ENCODE results near the gene EXOC6B.

EXOC6B gene

DNA sequence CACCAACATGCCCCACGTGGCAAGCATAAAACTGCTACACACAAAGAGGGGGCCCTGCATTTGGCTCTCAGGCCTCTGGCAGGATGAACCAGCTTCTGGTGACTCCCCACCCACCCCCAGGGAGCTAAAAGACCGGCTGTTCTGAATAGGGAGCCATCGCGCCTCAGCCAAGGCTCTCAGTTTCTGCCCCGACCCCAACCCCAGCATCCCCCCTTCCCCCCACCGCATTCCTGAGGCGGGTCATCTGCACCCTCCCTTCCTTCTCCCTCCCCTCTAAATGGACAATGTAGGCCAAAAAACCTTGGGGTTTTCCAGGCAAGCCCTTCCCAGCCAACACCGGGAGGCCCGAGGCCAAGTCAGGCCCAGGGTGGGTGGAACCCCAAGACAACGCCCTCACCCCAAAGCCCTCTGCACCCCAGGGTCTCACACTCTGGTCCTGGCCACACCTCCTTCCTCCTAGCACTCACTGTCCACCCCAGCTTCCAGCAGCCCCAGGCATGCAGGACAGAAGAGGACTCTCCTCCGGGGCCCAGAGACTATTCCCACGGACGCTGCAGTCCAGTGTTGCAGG, 683.9 kb downstream of the EXOC6B start:
- no peak overlapping the region for H3K27ac ChIP-seq (ENCODE audit: low read length)
- H3K9me3 ChIP-seq (ENCODE audit: control insufficient read depth, low read depth, low read length): no peaks in the 10 kb centered on the region
- H3K4me3 ChIP-seq (ENCODE audit: low read length): no peak overlapping the region
- no peak overlapping the region for H3K9ac ChIP-seq (ENCODE audit: low read length)
- no peaks in the 10 kb centered on the region for H3K36me3 ChIP-seq (ENCODE audit: control insufficient read depth, low read depth, low read length)
- peaks cover 71% of the 10 kb centered on the region for H3K27me3 ChIP-seq (ENCODE audit: control insufficient read depth, insufficient read depth, low read length)
- H3K4me1 ChIP-seq (ENCODE audit: control insufficient read depth, low read depth, low read length): peaks cover 26% of the 10 kb centered on the region

DNA sequence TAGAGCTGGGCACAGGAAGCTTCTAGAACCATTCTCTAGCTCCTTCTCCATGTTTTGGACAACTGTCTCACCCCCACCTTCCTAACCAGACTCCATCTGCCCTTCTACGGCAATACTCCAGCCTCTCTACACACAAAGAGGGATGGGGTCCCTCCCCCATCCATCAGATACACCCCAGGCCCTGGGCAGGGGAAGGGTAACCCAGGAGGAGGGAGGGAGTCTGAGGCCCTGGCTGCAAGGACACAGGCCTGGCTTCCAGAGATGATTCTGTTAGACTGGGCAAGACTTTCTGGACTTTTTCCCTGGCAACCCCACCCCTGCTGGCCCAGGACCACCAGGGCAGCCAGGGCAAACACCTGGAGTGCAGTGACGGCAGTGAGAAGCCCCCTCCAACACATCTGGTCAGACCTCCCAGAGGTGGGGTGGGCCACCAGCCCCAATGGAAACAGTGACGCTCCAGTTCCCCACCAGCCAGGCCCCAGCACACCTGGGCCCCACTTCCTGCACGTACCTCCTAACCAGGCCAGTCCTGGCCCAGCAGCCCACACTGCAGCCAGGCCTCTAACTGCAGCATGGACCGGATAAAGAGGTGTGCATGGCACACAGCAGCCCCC, 684.7 kb downstream of the EXOC6B start:
- H3K4me3 ChIP-seq (ENCODE audit: low read length): no peak overlapping the region
- no peaks in the 10 kb centered on the region for H3K36me3 ChIP-seq (ENCODE audit: control insufficient read depth, low read depth, low read length)
- peaks cover 18% of the 10 kb centered on the region for H3K4me1 ChIP-seq (ENCODE audit: control insufficient read depth, low read depth, low read length)
- peaks cover 62% of the 10 kb centered on the region for H3K27me3 ChIP-seq (ENCODE audit: control insufficient read depth, insufficient read depth, low read length)
- H3K27ac ChIP-seq (ENCODE audit: low read length): no peak overlapping the region
- no peak overlapping the region for H3K9ac ChIP-seq (ENCODE audit: low read length)
- no peaks in the 10 kb centered on the region for H3K9me3 ChIP-seq (ENCODE audit: control insufficient read depth, low read depth, low read length)

DNA sequence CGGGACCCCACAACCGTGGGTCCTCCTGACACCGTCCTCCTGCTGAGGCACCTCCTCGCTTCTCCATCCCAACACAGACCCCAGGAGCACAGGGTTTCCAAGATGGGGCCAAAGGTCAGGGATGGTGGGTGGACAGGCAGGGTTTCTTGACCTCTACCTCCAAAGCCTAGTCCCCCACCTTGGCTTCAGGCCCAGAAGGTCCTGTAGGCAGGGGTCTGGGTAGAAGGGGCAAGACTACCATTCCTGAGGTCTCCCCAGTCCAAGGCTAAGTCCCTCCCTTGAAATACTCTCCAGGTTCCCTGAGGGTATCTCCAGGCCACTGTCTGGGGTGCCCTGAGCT, 685.2 kb downstream of the EXOC6B start:
- H3K4me3 ChIP-seq (ENCODE audit: low read length): no peak overlapping the region
- H3K4me1 ChIP-seq (ENCODE audit: control insufficient read depth, low read depth, low read length): peaks cover 13% of the 10 kb centered on the region
- peaks cover 57% of the 10 kb centered on the region for H3K27me3 ChIP-seq (ENCODE audit: control insufficient read depth, insufficient read depth, low read length)
- no peaks in the 10 kb centered on the region for H3K36me3 ChIP-seq (ENCODE audit: control insufficient read depth, low read depth, low read length)
- no peaks in the 10 kb centered on the region for H3K9me3 ChIP-seq (ENCODE audit: control insufficient read depth, low read depth, low read length)
- no peak overlapping the region for H3K9ac ChIP-seq (ENCODE audit: low read length)
- no peak overlapping the region for H3K27ac ChIP-seq (ENCODE audit: low read length)

DNA sequence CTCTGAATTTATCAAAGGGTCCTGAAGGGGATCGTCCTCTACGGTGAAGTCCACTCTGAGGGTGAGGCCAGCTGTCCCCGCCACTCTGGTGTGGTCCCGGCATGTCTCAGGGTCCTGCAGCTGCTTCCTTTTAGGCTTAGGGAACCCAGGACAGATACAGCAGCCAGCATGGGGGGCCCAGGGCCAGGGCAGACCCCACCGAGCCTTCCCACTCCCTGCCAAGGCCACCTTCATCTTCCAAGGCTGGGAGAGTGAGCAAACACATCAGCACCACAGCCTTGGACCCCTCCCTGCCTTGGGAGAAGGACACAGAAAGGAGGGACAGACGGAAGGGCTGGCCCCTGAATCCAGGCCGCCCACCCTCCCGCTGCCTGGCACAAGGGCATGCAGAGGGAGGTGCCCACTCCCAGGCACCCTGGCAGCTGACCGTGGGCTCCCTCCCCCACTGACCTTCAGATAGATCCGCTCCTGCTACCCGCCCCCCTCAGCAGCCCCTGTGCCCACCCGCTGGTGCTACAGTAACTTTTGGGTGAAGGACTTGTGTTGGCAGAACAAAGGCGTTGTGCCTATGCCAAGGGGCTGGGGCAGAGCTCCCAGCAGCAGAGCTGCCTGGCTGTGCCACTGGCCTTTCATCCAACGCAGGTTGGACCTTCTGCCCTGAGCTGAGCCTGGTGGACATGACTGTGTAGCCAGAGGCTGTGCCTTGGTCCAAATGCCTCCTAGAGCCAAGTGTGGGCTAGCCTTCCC, 685.8 kb downstream of the EXOC6B start:
- Histone ChIP-seq H3K4me1 (ENCODE audit: control insufficient read depth, low read depth, low read length) (peaks cover 13% of the 10 kb centered on the region), H3K9me3 (ENCODE audit: control insufficient read depth, low read depth, low read length) (no peaks in the 10 kb centered on the region), H3K27ac (ENCODE audit: low read length) (no peak overlapping the region), H3K4me3 (ENCODE audit: low read length) (no peak overlapping the region), H3K27me3 (ENCODE audit: control insufficient read depth, insufficient read depth, low read length) (peaks cover 51% of the 10 kb centered on the region), H3K9ac (ENCODE audit: low read length) (no peak overlapping the region), H3K36me3 (ENCODE audit: control insufficient read depth, low read depth, low read length) (no peaks in the 10 kb centered on the region)

DNA sequence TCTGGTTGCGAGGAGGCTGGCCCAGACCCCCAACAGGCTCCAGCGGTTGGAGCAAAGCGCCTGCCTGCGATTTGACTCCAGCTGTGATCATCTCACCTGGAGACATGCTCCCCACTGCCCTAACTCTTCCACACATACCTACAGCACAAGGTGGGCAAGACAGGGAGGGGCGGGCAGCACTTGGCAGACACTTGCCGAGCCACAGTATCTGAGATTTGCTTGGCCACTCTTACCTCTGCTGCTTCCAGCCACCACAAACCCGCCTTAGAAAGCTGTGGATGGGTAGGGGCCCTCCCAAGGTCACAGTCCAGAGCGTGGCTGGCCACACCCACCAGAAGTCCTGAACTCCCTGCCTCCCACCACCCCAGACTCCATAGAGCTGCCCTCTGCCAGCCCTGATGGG, 686.4 kb downstream of the EXOC6B start:
- peaks cover 46% of the 10 kb centered on the region for H3K27me3 ChIP-seq (ENCODE audit: control insufficient read depth, insufficient read depth, low read length)
- no peaks in the 10 kb centered on the region for H3K36me3 ChIP-seq (ENCODE audit: control insufficient read depth, low read depth, low read length)
- H3K9ac ChIP-seq (ENCODE audit: low read length): no peak overlapping the region
- no peaks in the 10 kb centered on the region for H3K9me3 ChIP-seq (ENCODE audit: control insufficient read depth, low read depth, low read length)
- peaks cover 13% of the 10 kb centered on the region for H3K4me1 ChIP-seq (ENCODE audit: control insufficient read depth, low read depth, low read length)
- H3K4me3 ChIP-seq (ENCODE audit: low read length): no peak overlapping the region
- H3K27ac ChIP-seq (ENCODE audit: low read length): no peak overlapping the region

DNA sequence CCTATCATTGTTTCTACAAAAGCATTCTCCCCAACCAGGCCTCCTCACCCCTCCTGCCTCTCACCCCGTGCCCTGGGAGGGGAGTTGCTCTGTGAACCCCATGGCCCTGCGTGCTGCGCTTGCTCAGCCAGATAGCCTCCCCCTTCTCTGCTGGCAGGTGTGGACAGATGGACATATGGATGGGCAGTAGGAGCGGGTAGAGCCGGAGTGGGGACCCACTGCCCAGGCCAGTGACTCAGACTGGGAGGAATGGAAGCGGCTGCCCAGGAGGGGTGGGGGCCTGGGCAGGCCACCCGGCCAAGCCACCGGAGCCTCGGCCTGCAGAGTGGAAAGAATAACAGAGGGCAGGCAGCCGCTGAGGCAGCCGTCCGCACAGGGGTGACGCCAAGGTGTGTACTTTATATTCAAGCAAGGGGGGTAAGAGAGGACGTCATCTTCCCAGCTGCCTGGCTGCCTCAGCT, 686.9 kb downstream of the EXOC6B start:
- Histone ChIP-seq H3K36me3 (ENCODE audit: control insufficient read depth, low read depth, low read length) (no peaks in the 10 kb centered on the region), H3K27me3 (ENCODE audit: control insufficient read depth, insufficient read depth, low read length) (peaks cover 41% of the 10 kb centered on the region), H3K27ac (ENCODE audit: low read length) (no peak overlapping the region), H3K9me3 (ENCODE audit: control insufficient read depth, low read depth, low read length) (no peaks in the 10 kb centered on the region), H3K4me1 (ENCODE audit: control insufficient read depth, low read depth, low read length) (peaks cover 11% of the 10 kb centered on the region), H3K4me3 (ENCODE audit: low read length) (no peak overlapping the region), H3K9ac (ENCODE audit: low read length) (no peak overlapping the region)

DNA sequence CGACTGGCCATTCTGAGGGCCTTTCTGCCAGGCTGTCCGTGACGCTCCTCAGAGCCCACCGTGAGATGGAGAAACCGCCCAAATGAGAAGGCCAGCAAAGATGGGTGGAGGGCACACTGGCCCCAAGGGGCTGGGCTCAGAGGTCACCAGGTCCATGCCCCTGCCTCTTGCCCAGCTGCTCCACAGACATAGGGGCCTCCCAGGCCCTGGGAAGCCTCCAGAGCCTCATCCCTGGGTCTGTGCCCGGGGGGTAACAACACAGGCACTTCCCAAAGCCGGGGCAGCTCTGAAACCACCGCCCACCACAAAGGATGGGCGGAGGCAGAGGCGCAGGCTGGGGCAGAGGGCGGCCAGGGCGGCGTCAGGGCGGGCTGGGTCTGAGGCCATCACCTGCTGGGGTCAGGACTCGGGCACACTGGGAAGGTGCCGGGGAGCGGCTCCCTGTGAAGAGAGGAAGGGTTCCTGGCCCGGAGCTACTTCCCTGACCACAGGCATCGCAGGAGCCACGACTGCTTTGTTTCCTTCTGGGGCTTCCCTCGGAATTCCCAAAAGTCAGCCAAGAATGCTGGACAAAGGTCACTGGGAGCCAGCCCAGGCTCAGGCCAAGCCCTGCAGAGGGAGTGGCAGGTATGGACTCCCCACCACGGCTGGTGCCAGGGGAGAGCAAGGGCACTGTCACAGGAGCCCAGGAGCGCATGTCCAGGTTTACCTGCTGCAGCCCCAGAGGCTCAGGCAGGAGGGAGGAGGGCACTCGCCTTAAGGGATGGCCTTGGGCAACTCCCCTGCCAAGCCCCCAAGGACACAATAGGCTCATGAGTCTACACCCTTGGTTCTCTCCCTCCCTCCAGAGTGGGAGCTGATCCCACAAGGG, 687.6 kb downstream of the EXOC6B start:
- Histone ChIP-seq H3K9ac (ENCODE audit: low read length) (no peak overlapping the region), H3K4me3 (ENCODE audit: low read length) (no peak overlapping the region), H3K36me3 (ENCODE audit: control insufficient read depth, low read depth, low read length) (no peaks in the 10 kb centered on the region), H3K9me3 (ENCODE audit: control insufficient read depth, low read depth, low read length) (no peaks in the 10 kb centered on the region), H3K4me1 (ENCODE audit: control insufficient read depth, low read depth, low read length) (peaks cover 6% of the 10 kb centered on the region), H3K27me3 (ENCODE audit: control insufficient read depth, insufficient read depth, low read length) (peaks cover 34% of the 10 kb centered on the region), H3K27ac (ENCODE audit: low read length) (no peak overlapping the region)

DNA sequence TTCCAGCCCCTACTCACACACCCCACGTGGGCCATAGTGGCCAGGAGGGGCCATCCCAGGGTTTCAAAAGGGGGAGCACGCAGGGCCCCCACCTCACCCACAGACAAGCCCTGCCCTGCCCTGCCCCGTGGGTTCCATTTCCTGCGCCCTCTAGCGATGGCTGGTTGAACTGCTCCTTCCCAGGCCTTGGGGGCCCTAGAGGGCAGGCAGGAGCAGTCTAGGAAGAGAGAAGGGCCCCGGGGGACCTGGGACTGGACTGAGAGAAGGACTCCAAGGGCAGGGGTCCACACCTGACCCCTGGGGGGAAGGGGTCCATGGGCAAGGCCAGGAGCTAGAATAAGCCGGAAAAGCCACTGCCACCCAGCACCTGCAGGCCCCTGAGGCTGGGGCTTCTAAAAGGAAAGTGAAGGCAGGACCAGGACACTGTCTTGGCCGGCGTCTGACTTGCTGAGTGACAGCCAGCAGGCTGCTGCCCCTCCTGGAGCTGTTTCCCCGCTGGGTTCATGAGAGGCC, 688.3 kb downstream of the EXOC6B start:
- no peak overlapping the region for H3K9ac ChIP-seq (ENCODE audit: low read length)
- no peak overlapping the region for H3K4me3 ChIP-seq (ENCODE audit: low read length)
- H3K27ac ChIP-seq (ENCODE audit: low read length): no peak overlapping the region

DNA sequence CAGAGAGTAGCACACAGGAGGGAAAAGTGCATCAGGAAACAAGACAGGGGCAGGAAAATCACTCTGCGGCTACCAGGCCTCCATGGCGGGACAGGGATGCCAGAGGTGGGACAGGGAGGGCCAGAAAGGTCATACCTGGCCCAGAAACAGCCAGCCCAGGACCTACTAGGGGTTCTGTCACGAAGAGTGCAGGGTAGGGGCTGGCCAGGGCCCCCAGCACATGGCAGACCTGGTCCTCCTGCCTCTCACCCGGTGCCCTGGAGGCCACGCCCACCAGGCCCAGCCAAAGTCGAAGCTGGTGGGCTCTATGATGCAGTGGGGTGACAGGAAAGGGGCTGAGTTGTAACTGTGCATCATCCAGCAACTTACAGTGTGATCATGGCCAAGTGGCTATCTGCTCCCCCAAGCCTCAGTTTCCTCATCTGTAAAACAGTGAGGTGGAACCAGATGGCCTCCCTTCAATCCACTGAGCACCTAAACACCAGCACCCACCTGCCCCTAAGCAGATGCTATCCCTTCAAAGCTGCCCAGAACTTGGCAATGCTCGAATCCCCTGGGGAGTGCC, 688.8 kb downstream of the EXOC6B start:
- Histone ChIP-seq H3K9ac (ENCODE audit: low read length) (no peak overlapping the region), H3K27ac (ENCODE audit: low read length) (no peak overlapping the region), H3K36me3 (ENCODE audit: control insufficient read depth, low read depth, low read length) (no peaks in the 10 kb centered on the region), H3K4me1 (ENCODE audit: control insufficient read depth, low read depth, low read length) (no peaks in the 10 kb centered on the region), H3K4me3 (ENCODE audit: low read length) (no peak overlapping the region), H3K27me3 (ENCODE audit: control insufficient read depth, insufficient read depth, low read length) (peaks cover 22% of the 10 kb centered on the region), H3K9me3 (ENCODE audit: control insufficient read depth, low read depth, low read length) (no peaks in the 10 kb centered on the region)

More for the DNA sequence above, 688.3 kb downstream of the EXOC6B start:
- Histone ChIP-seq H3K9me3 (ENCODE audit: control insufficient read depth, low read depth, low read length) (no peaks in the 10 kb centered on the region), H3K27me3 (ENCODE audit: control insufficient read depth, insufficient read depth, low read length) (peaks cover 27% of the 10 kb centered on the region), H3K4me1 (ENCODE audit: control insufficient read depth, low read depth, low read length) (peaks cover 2% of the 10 kb centered on the region), H3K36me3 (ENCODE audit: control insufficient read depth, low read depth, low read length) (no peaks in the 10 kb centered on the region)

DNA sequence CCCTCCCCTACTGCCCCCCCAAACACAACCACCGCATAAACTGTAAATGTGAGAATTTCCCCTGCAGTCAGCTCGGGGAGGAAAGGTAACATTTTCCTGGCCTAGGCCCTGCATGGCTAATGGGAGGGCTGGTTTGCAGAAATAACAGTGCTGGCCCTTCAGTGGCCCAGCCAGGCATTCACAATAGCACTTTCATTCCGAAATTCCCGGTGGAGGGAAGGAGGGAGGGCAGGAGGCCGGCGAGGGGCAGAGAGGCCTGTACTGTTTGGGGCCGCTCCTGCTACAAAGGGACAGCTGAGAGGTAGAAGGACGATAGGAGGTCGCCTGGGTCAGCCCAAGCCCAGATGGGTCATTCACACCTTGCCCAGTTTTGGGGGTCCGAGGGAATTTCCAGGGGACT, 689.5 kb downstream of the EXOC6B start:
- Histone ChIP-seq H3K27me3 (ENCODE audit: control insufficient read depth, insufficient read depth, low read length) (peaks cover 15% of the 10 kb centered on the region), H3K27ac (ENCODE audit: low read length) (no peak overlapping the region), H3K4me1 (ENCODE audit: control insufficient read depth, low read depth, low read length) (no peaks in the 10 kb centered on the region), H3K4me3 (ENCODE audit: low read length) (no peak overlapping the region), H3K36me3 (ENCODE audit: control insufficient read depth, low read depth, low read length) (no peaks in the 10 kb centered on the region), H3K9ac (ENCODE audit: low read length) (no peak overlapping the region), H3K9me3 (ENCODE audit: control insufficient read depth, low read depth, low read length) (no peaks in the 10 kb centered on the region)

DNA sequence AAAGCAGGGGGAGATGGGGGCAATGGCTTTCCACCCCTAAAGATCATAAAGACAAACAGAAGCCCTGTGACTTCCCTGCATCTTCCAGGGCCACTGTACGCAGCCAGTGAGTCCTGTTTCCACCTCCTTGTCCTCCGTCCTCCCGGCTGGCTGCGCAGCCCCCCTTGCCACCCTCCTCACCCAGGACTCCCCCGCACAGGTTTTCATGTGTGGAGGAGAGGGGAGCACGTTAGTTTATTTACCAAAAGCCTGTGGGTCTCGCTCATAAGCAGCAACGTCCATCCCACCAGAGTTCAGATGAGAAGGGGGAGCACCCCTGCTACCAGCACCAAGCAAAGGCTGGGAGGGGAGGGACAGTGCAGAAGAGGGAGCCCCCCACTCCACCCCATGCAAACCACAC, 689.9 kb downstream of the EXOC6B start:
- Histone ChIP-seq H3K9me3 (ENCODE audit: control insufficient read depth, low read depth, low read length) (no peaks in the 10 kb centered on the region), H3K4me1 (ENCODE audit: control insufficient read depth, low read depth, low read length) (no peaks in the 10 kb centered on the region), H3K9ac (ENCODE audit: low read length) (no peak overlapping the region), H3K4me3 (ENCODE audit: low read length) (no peak overlapping the region), H3K36me3 (ENCODE audit: control insufficient read depth, low read depth, low read length) (no peaks in the 10 kb centered on the region), H3K27me3 (ENCODE audit: control insufficient read depth, insufficient read depth, low read length) (peaks cover 11% of the 10 kb centered on the region), H3K27ac (ENCODE audit: low read length) (no peak overlapping the region)
